MCF 10A (cell line): Measurements from ENCODE around the gene SLC47A1. TPM values are rescaled to one million over a fixed set of nuclear protein-coding genes. Genes with fewer than 3 reads are reported as not detected.
A peak's percentile ranks its signal among the peaks of the same experiment; 100 is the strongest.
"Not testable (repeated sequence)": the region's sequence is repeated elsewhere in the genome, so short reads cannot be mapped to it uniquely, and the experiment has no call there.

Source experiments
- BruUV-seq: library from RNA; stranded (reverse); fragments of 400-500 nt; replicated peaks from 2 replicates; lab custom pipeline; 2021; lab: Mats Ljungman, UMichigan
- CTCF ChIA-PET: fragments of 300-600 bp; sonication (Branson Sonifier 250); formaldehyde crosslinking; extraction: SDS; loops from one replicate; lab custom pipeline; 2021; ENCODE audit warnings: antibody characterized with exemption, inconsistent platforms; lab: Yijun Ruan, JAX
- POLR2A ChIA-PET: fragments of 300-600, 350-650 bp; sonication (Branson Sonifier 250); formaldehyde crosslinking; extraction: SDS; loops from one replicate; lab custom pipeline; 2020; ENCODE audit warnings: antibody characterized with exemption, inconsistent platforms; lab: Yijun Ruan, JAX
- DNase-seq: peaks from one replicate; pipeline ENCODE4 v3.0.0-alpha.2; 2018; ENCODE audit not compliant: unreplicated experiment
- H3K27ac Mint-ChIP-seq: one replicate; pipeline ENCODE4 v1.8.0; 2022; ENCODE audit warnings: mild to moderate bottlenecking, low read depth, mixed read lengths; ENCODE audit not compliant: unreplicated experiment
- H3K27me3 Mint-ChIP-seq: one replicate; pipeline ENCODE4 v1.8.0; 2022; ENCODE audit warnings: mixed read lengths; ENCODE audit not compliant: insufficient read depth, unreplicated experiment
- H3K36me3 Mint-ChIP-seq: one replicate; pipeline ENCODE4 v1.8.0; 2022; ENCODE audit warnings: mild to moderate bottlenecking, moderate library complexity, mixed read lengths; ENCODE audit not compliant: insufficient read depth, unreplicated experiment
- H3K4me1 Mint-ChIP-seq: one replicate; pipeline ENCODE4 v1.8.0; 2022; ENCODE audit warnings: mixed read lengths; ENCODE audit not compliant: insufficient read depth, unreplicated experiment
- H3K4me3 Mint-ChIP-seq: one replicate; pipeline ENCODE4 v1.8.0; 2022; ENCODE audit warnings: mild to moderate bottlenecking, moderate library complexity, mixed read lengths; ENCODE audit not compliant: unreplicated experiment
- H3K9me3 Mint-ChIP-seq: one replicate; pipeline ENCODE4 v1.8.0; 2022; ENCODE audit warnings: mixed read lengths; ENCODE audit not compliant: unreplicated experiment
- intact Hi-C: fragments of 100-400 bp; cut with micrococcal nuclease; formaldehyde crosslinking; loops from 2 replicates; pipeline ENCODE4 v1.14.1; 2022
- total RNA-seq: library from RNA; stranded (reverse); gene quantifications from 2 replicates; pipeline ENCODE4 v1.2.3, GENCODE V29; 2022
- TF ChIP-seq, protein P1 (sequence below): fragments of 200-600 bp; IDR thresholded peaks from one replicate; pipeline ENCODE4 v1.8.0; 2022; ENCODE audit warnings: antibody characterized with exemption, mild to moderate bottlenecking; ENCODE audit not compliant: unreplicated experiment

Gene SLC47A1
- total RNA-seq, 1 experiment from 2014 or later = 1.1 TPM

DNA sequence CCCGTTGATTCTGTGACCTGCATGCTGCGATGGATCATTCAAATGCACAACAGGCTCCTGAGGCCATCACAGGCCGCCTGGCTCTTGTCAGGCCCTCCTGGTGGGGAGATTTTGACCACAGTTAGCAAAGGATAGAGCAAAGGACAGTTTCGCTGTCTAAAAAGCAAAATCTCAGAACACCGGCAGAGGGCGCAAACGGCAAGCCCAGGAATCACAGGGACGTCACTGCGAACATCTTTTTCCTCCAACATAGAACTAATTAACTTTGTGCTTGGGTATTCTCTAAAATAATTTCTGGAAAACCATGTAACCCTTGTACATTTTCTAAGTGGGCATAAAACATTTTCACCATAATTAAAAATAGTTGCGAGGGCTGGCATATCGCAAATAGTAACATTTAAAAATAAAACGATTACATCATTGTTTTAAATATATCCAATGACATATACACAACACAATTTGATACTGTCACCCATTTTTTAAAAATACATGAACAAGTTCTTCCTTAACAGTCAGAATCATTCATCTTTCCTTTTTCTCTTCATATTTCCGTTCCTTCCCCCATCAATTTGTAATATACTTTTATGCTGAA lies 19.7 kb upstream of the SLC47A1 start:
- no TSS peak for BruUV-seq
- Mint-ChIP-seq H3K4me1 (no peaks in the 10 kb centered on the region), H3K4me3 (no peak overlapping the region), H3K27ac (no peak overlapping the region), H3K9me3 (no peaks in the 10 kb centered on the region), H3K36me3 (peaks cover 7% of the 10 kb centered on the region), H3K27me3 (no peaks in the 10 kb centered on the region)
- intact Hi-C loops = loop anchor here (1.0 to 2.0 kb wide), 5 partner anchors 134 to 252 kb away; partner anchors contain the start of genes ALDH3A2 and B9D1
- POLR2A ChIA-PET = interaction anchor here (0.8 to 2.6 kb wide), 6 partner anchors 134 to 252 kb away, joined by 3 to 26 read pairs (median 4); partner anchors contain the start of gene ALDH3A2
- peak; percentile 76 for DNase-seq
- TF ChIP-seq, protein P1, sequence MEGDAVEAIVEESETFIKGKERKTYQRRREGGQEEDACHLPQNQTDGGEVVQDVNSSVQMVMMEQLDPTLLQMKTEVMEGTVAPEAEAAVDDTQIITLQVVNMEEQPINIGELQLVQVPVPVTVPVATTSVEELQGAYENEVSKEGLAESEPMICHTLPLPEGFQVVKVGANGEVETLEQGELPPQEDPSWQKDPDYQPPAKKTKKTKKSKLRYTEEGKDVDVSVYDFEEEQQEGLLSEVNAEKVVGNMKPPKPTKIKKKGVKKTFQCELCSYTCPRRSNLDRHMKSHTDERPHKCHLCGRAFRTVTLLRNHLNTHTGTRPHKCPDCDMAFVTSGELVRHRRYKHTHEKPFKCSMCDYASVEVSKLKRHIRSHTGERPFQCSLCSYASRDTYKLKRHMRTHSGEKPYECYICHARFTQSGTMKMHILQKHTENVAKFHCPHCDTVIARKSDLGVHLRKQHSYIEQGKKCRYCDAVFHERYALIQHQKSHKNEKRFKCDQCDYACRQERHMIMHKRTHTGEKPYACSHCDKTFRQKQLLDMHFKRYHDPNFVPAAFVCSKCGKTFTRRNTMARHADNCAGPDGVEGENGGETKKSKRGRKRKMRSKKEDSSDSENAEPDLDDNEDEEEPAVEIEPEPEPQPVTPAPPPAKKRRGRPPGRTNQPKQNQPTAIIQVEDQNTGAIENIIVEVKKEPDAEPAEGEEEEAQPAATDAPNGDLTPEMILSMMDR = peak; percentile 82
- CTCF ChIA-PET = interaction anchor here (0.5 to 4.2 kb wide), 33 partner anchors 14 to 1403 kb away, joined by 3 to 120 read pairs (median 3); partner anchors contain the start of genes ALDH3A2, B9D1 and MAPK7

DNA sequence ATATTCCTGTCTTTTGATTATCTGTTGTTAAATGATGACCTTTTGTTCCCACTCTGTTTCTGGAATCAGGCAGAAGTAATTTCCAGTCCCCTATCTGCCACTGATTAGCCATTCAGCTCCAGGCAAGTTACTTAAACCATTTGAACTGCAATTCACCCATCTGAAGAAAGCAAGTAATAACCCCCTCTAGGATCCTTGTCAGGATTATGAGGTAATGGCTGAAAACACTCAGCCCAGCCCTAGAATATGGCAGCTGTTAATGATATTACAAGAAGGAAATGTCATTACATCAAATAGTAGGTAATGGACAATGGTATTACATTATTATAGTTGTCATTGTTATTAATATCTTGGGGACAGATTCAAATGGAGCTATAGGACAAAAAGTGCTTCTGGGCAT lies 16.0 kb upstream of the SLC47A1 start:
- DNase-seq = no peak
- TF ChIP-seq, protein P1 = no peak
- Mint-ChIP-seq H3K27ac (no peak overlapping the region), H3K4me3 (no peak overlapping the region), H3K4me1 (no peaks in the 10 kb centered on the region), H3K9me3 (no peaks in the 10 kb centered on the region), H3K27me3 (no peaks in the 10 kb centered on the region), H3K36me3 (peaks cover 7% of the 10 kb centered on the region)
- ChIA-PET CTCF (interaction anchor here (0.9 to 5.5 kb wide), 2 partner anchors 201 to 248 kb away, joined by 3 to 62 read pairs; no protein-coding TSS in a partner anchor), POLR2A (interaction anchor here (0.9 to 2.6 kb wide), 4 partner anchors 131 to 249 kb away, joined by 4 to 16 read pairs (median 6); partner anchors contain the start of gene ALDH3A2)
- BruUV-seq = no TSS peak
- intact Hi-C loops = no loop called here

DNA sequence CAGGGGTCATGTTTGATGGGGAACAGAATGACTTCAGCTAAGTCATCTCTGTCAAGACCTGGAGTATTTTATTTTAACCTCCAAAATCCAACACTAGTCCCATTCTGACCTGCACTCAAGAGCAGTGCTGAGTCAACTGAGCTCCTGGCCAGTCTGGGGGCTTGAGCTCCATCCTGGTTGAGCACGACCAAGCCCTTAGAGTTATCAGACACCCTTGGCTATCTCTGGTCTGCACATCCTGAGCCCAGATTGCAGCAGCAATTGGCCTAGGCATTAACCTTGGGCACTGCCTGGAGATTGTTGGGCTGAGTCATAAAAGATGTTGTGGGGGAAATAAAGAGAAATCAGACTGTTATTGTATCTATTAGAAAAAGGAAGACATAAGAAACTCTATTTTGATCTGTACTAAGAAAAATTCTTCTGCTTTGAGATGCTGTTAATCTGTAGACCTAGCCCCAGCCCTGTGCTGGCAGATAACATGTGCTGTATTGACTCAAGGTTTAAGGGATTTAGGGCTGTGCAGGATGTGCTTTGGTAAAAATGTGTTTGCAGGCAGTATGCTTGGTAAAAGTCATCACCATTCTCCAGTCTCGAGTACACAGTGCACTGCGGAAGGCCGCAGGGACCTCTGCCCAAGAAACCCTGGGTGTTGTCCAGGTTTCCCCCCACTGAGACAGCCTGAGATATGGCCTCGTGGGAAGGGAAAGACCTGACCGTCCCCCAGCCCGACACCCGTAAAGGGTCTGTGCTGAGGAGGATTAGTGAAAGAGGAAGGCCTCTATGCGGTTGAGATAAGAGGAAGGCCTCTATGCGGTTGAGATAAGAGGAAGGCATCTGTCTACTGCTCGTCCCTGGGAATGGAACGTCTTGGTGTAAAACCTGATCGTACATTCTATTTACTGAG lies 14.0 kb upstream of the SLC47A1 start:
- DNase-seq, BruUV-seq, H3K4me1 Mint-ChIP-seq, H3K4me3 Mint-ChIP-seq, H3K27me3 Mint-ChIP-seq, H3K36me3 Mint-ChIP-seq, H3K9me3 Mint-ChIP-seq, intact Hi-C loops: not testable (repeated sequence)
- ChIA-PET CTCF (interaction anchor here (1.0 to 5.5 kb wide), 3 partner anchors 94 to 246 kb away, joined by 3 to 62 read pairs (median 9); no protein-coding TSS in a partner anchor), POLR2A (interaction anchor here (1.1 kb wide), 1 partner anchor 128 kb away, joined by 4 read pairs; no protein-coding TSS in a partner anchor)
- H3K27ac Mint-ChIP-seq = peak overlapping the region; percentile 13

DNA sequence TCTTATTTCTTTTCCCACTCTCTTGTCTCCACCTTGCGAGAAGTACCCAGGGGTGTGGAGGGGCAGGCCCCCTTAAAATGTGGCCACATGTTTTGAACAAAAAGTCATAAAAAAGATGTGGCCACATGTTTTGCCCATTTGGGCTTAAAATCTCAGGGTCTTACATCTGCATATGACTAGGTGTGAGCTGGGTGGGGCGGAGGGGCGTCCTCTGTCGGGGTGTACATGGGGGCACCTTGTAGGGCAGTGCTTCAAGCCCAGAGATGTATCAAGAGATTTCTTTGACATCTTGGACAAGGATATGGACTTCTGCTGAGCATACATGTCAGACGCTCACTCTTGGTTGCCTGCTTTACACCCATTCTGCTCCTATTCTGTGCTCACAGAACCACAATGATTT lies 13.0 kb upstream of the SLC47A1 start:
- intact Hi-C loops = no loop called here
- Mint-ChIP-seq H3K4me3 (no peak overlapping the region), H3K9me3 (no peaks in the 10 kb centered on the region), H3K27me3 (no peaks in the 10 kb centered on the region), H3K4me1 (no peaks in the 10 kb centered on the region), H3K36me3 (no peaks in the 10 kb centered on the region), H3K27ac (no peak overlapping the region)
- TF ChIP-seq, protein P1 = no peak
- ChIA-PET POLR2A (no interaction called here), CTCF (no interaction called here)
- no TSS peak for BruUV-seq
- no peak for DNase-seq
